K562 (cell line): ENCODE results near the gene TALDO1. TPM values are rescaled to one million over a fixed set of nuclear protein-coding genes. Genes with fewer than 3 reads are reported as not detected.

ENCODE experiments used
- CBFA2T2 ChIP-seq: fragments of 450-650 bp; conservative IDR thresholded peaks from 2 replicates; pipeline ENCODE4 v1.6.1; 2017; ENCODE audit warnings: mild to moderate bottlenecking
- FOXJ2 ChIP-seq: fragments of 200-800 bp; sonication (Bioruptor generic); IDR thresholded peaks from 2 replicates; pipeline ENCODE4 v1.6.1; 2016; ENCODE audit warnings: missing genetic modification characterization, missing compliant biosample characterization
- HDAC3 ChIP-seq: fragments of 450-650 bp; IDR thresholded peaks from 2 replicates; pipeline ENCODE4 v1.6.1; 2018; ENCODE audit warnings: borderline replicate concordance, mild to moderate bottlenecking, moderate library complexity; ENCODE audit not compliant: partially characterized antibody
- HLTF ChIP-seq: fragments of 450-650 bp; IDR thresholded peaks from 2 replicates; pipeline ENCODE4 v1.6.1; 2016
- PML ChIP-seq: IDR thresholded peaks from 2 replicates; pipeline ENCODE4 v1.6.1; 2012; ENCODE audit warnings: low read length, inconsistent platforms
- POLR2AphosphoS5 ChIP-seq: IDR thresholded peaks from 2 replicates; pipeline ENCODE4 v1.6.1; 2011; ENCODE audit warnings: mild to moderate bottlenecking, low read depth, low read length, moderate library complexity; ENCODE audit not compliant: control insufficient read depth, insufficient read depth
- RFX1 ChIP-seq: fragments of 450-650 bp; IDR thresholded peaks from 2 replicates; pipeline ENCODE4 v1.6.1; 2016; ENCODE audit warnings: mild to moderate bottlenecking, moderate library complexity
- THAP7 ChIP-seq: fragments of 250-450 bp; sonication (Bioruptor Pico); IDR thresholded peaks from 2 replicates; pipeline ENCODE4 v1.5.0; 2021
- ZBTB17 ChIP-seq: fragments of 450-650 bp; formaldehyde crosslinking; IDR thresholded peaks from 2 replicates; pipeline ENCODE4 v1.4.0; 2020; ENCODE audit warnings: mild to moderate bottlenecking
- ZBTB5 ChIP-seq: fragments of 450-650 bp; IDR thresholded peaks from 2 replicates; pipeline ENCODE4 v1.6.1; 2017; ENCODE audit warnings: antibody characterized with exemption
- ZBTB7A ChIP-seq: IDR thresholded peaks from 2 replicates; pipeline ENCODE4 v1.6.1; 2011; ENCODE audit warnings: low read depth, mild to moderate bottlenecking, low read length, moderate library complexity, borderline replicate concordance; ENCODE audit not compliant: control insufficient read depth
- ZNF592 ChIP-seq: fragments of 450-650 bp; IDR thresholded peaks from 2 replicates; pipeline ENCODE4 v1.6.1; 2017; ENCODE audit warnings: antibody characterized with exemption, mild to moderate bottlenecking
- ZNF77 ChIP-seq: fragments of 250-450 bp; sonication (Bioruptor Pico); IDR thresholded peaks from 2 replicates; pipeline ENCODE4 v1.5.0; 2020
- polyA plus RNA-seq, 8 experiments: library from polyadenylated mRNA; depleted of rRNA in 4 of 8; stranded (reverse) in 5 of 8; unstranded in 3 of 8; fragments of >200 nt; fragmentation: Nextera tagmentation in 2 of 8; fragmentation: Illumina TruSeq in 1 of 8; extraction: Ambion mirVana in 2 of 8; extraction: Trizol in 1 of 8; gene quantifications; 2 replicates each; pipeline versions ENCODE4 v1.2.1 to v1.2.3, GENCODE V29; 2011 to 2014; ENCODE audit warnings: inconsistent platforms in 1 of 8, missing spikeins in 1 of 8
- total RNA-seq, 7 experiments: library from RNA; depleted of rRNA in 6 of 7; stranded (reverse); fragments of >200 nt in 6 of 7; fragmentation: Illumina TruSeq in 2 of 7; extraction: Trizol in 2 of 7; gene quantifications; 2 replicates each; pipeline versions ENCODE4 v1.2.1 to v1.2.3, GENCODE V29; 2011 to 2021; ENCODE audit warnings: low replicate concordance in 1 of 7
- TF ChIP-seq, protein P1 (sequence below), 2 experiments: IDR thresholded peaks; 2 replicates each; pipeline ENCODE4 v1.6.1; 2011; ENCODE audit warnings: borderline replicate concordance in 1 of 2, control low read depth in 1 of 2, low read depth in 1 of 2, low read length in 1 of 2, mild to moderate bottlenecking in 1 of 2, mixed read lengths in 1 of 2, moderate library complexity in 1 of 2; ENCODE audit not compliant: insufficient read depth in 1 of 2, insufficient read length in 1 of 2, poor library complexity in 1 of 2, severe bottlenecking in 1 of 2; ENCODE audit errors: extremely low read depth in 1 of 2
- TF ChIP-seq, protein P2 (sequence below), 2 experiments: fragments of 150-350 bp in 1 of 2; IDR thresholded peaks; 2 replicates each; pipeline ENCODE4 v1.6.1; 2012 to 2016; ENCODE audit warnings: low read depth in 2 of 2, low read length in 2 of 2, mild to moderate bottlenecking in 1 of 2, moderate library complexity in 1 of 2

The TALDO1 gene
- total and polyA plus RNA-seq, 9 of the 15 experiments (the other 6 are each of a cell fraction or from before 2014, with no cell fraction given) = 260 to 541 (median 441) TPM

DNA sequence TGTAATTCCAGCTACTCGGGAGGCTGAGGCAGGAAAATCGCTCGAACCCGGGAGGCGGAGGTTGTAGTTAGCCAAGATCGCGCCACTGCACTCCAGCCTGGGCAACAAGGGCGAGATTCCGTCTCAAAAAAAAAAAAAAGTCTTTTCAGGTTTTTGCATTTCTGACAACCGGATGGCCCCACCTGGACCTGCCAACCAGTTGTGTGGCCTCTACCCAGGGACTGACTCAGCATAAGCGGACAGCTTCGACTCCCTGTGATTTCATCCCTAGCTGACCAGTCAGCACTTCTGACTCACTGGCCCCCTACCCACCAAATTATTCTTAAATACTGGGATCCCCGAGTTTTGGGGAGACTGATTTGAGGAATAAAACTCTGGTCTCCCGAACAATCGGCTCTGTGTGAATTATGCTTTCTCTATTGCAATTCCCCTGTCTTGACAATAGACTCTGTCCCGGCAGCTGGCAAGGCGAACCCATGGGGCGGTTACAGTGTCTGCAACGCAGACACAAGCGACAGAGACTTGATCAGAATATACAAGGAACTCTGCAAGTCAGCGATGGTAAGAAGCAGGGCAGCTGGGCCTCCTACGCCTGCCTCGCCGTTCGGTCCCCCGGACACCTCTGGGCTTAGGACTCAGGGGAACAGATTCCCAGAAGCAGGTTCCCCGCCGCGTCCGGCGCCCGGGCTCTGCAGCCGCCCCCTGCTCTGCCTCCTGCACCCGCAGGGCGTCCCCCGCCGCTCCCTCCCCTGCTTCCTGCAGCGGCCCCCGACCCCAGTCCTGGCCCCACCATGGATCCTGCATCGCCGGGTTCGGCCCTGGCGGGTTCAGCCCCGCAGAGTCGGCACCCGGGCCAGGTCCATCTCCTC is 741 bp upstream of the TALDO1 start (continued):
- TF ChIP-seq, protein P1, sequence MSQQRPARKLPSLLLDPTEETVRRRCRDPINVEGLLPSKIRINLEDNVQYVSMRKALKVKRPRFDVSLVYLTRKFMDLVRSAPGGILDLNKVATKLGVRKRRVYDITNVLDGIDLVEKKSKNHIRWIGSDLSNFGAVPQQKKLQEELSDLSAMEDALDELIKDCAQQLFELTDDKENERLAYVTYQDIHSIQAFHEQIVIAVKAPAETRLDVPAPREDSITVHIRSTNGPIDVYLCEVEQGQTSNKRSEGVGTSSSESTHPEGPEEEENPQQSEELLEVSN (IDR thresholded peaks at IDR 0.05; ENCODE audit: borderline replicate concordance in 1 of 2, extremely low read depth in 1 of 2, insufficient read depth in 1 of 2, insufficient read length in 1 of 2, low read depth in 1 of 2, low read length in 1 of 2, poor library complexity in 1 of 2, severe bottlenecking in 1 of 2) = no peak
- TF ChIP-seq, protein P2, sequence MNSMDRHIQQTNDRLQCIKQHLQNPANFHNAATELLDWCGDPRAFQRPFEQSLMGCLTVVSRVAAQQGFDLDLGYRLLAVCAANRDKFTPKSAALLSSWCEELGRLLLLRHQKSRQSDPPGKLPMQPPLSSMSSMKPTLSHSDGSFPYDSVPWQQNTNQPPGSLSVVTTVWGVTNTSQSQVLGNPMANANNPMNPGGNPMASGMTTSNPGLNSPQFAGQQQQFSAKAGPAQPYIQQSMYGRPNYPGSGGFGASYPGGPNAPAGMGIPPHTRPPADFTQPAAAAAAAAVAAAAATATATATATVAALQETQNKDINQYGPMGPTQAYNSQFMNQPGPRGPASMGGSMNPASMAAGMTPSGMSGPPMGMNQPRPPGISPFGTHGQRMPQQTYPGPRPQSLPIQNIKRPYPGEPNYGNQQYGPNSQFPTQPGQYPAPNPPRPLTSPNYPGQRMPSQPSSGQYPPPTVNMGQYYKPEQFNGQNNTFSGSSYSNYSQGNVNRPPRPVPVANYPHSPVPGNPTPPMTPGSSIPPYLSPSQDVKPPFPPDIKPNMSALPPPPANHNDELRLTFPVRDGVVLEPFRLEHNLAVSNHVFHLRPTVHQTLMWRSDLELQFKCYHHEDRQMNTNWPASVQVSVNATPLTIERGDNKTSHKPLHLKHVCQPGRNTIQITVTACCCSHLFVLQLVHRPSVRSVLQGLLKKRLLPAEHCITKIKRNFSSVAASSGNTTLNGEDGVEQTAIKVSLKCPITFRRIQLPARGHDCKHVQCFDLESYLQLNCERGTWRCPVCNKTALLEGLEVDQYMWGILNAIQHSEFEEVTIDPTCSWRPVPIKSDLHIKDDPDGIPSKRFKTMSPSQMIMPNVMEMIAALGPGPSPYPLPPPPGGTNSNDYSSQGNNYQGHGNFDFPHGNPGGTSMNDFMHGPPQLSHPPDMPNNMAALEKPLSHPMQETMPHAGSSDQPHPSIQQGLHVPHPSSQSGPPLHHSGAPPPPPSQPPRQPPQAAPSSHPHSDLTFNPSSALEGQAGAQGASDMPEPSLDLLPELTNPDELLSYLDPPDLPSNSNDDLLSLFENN (IDR thresholded peaks at IDR 0.05; ENCODE audit: low read depth in 2 of 2, low read length in 2 of 2) = no peak
- TF ChIP-seq FOXJ2 (tag) (no peak), ZNF77 (CRISPR knock-in tag) (no peak), HLTF (no peak), CBFA2T2 (no peak), RFX1 (no peak), ZBTB5 (no peak), ZBTB7A (no peak), PML (0 out of 2 replicates have a peak, but pooled peaks have one; percentile 2), HDAC3 (no peak), ZNF592 (0 out of 2 replicates have a peak, but pooled peaks have one; percentile 14), ZBTB17 (CRISPR knock-in tag) (no peak), THAP7 (CRISPR knock-in tag) (no peak), POLR2AphosphoS5 (no peak)
